Right lobe of liver (tissue), 6 donors: ENCODE results near the gene CHKA. TPM values are rescaled to one million over a fixed set of nuclear protein-coding genes. Genes with fewer than 3 reads are reported as not detected.

ENCODE experiments used
- ATAC-seq, 4 donors: fragments of 200-7000 bp; cut with Tn5 transposase; one replicate each; pipeline ENCODE4 v1.9.1; 2020; ENCODE audit warnings: mild to moderate bottlenecking in 4 of 4, moderate library complexity in 4 of 4
- DNase-seq, 3 donors: peaks; one replicate each; pipeline ENCODE4 v3.0.0-alpha.2; 2020
- H3K27ac ChIP-seq, 3 donors: fragments of 200-600 bp; one replicate each; pipeline ENCODE4 v1.8.0; 2022
- H3K27me3 ChIP-seq, 2 donors: fragments of 200-600 bp; one replicate each; pipeline ENCODE4 v1.8.0; 2022
- H3K36me3 ChIP-seq, 4 donors: fragments of 200-600 bp; sonication (generic) in 1 of 4; one replicate each; pipeline versions ENCODE4 v1.5.1 to v1.8.0; 2017 to 2022; ENCODE audit warnings: control low read depth in 1 of 4
- H3K4me1 ChIP-seq, 4 donors: fragments of 200-600 bp; sonication (generic) in 1 of 4; one replicate each; pipeline versions ENCODE4 v1.5.1 to v1.8.0; 2017 to 2022; ENCODE audit warnings: control low read depth in 1 of 4
- H3K4me3 ChIP-seq, 3 donors: fragments of 200-600 bp; one replicate each; pipeline ENCODE4 v1.8.0; 2022
- H3K9me3 ChIP-seq, 4 donors: fragments of 200-600 bp; sonication (generic) in 1 of 4; one replicate each; pipeline versions ENCODE4 v1.5.1 to v1.8.0; 2017 to 2022; ENCODE audit warnings: control low read depth in 1 of 4
- CTCF ChIP-seq, 4 donors: fragments of 200-600 bp in 3 of 4; fragments of 450-650 bp in 1 of 4; IDR thresholded peaks; one replicate each; pipeline versions ENCODE4 v1.5.1 to v1.8.0; 2016 to 2022; ENCODE audit warnings: antibody characterized with exemption in 4 of 4, mild to moderate bottlenecking in 2 of 4
- POLR2A ChIP-seq: fragments of 450-650 bp; IDR thresholded peaks from one replicate; pipeline ENCODE4 v1.6.1; 2017; ENCODE audit warnings: antibody characterized with exemption, mild to moderate bottlenecking
- WGBS: methylation state at CpG from one replicate; pipeline ENCODE4 v1.1.6; 2018; ENCODE audit warnings: low coverage, low lambda C conversion rate; ENCODE audit not compliant: insufficient coverage; ENCODE audit errors: missing lambda C conversion rate; 5-methylcytosine and 5-hydroxymethylcytosine counted together
- intact Hi-C, 2 donors: fragments of 100-400 bp; cut with DNase I; formaldehyde crosslinking; loops; one replicate each; pipeline versions ENCODE4 v1.11.2 to v1.14.1; 2022
- total RNA-seq, 6 experiments: library from RNA; depleted of rRNA in 2 of 6; stranded (reverse); fragments of >200 nt in 2 of 6; fragmentation: NEBNext Ultra II Directional in 3 of 6; extraction: Animal tissue kit (Norgen Biotek cat#: 25700) in 3 of 6; gene quantifications; one replicate each; pipeline versions ENCODE4 v1.1.0 to v1.2.4, GENCODE V29; 2016 to 2023
- donor health status: DM: no; HTN: yes; CAD: no.
- donor health status: DM: no; HTN: no; CAD: no.
- donor health status: DM: no; HTN: no; CAD: no.
- donor health status: DM: no; HTN: yes; CAD: no.
- donor health status: DM: no; HTN: yes; CAD: no.

The CHKA gene
- total RNA-seq, 6 experiments from 2014 or later, result 15.1 to 35.8 (median 28.5) TPM

- ATAC-seq (no peak), DNase-seq (no peak)
These were observed 76.9 kb downstream of the CHKA start for GRCh38 chr11:68044145-68044813.

GRCh38 chr11:68043349-68044144 is 77.6 kb downstream of the CHKA start:
- 80% methylated on average over 1 of the region's 36 CpGs for WGBS
- no peak for TF ChIP-seq POLR2A
- TF ChIP-seq CTCF (IDR thresholded peaks at IDR 0.05), result no peak
- H3K4me3 ChIP-seq, result no peak overlapping the region
- H3K27ac ChIP-seq, result no peak overlapping the region
- H3K27me3 ChIP-seq, result no peaks in the 10 kb centered on the region
- H3K4me1 ChIP-seq, result peaks cover 0 to 16% (median under 1%) of the 10 kb centered on the region in 4 donors
- H3K36me3 ChIP-seq, result peaks cover 0 to under 1% (median 0%) of the 10 kb centered on the region in 4 donors
- intact Hi-C loops, result no loop called here
- no peak for ATAC-seq
- peak in 1 of 3 donors; percentile 25 for DNase-seq
- H3K9me3 ChIP-seq, result no peaks in the 10 kb centered on the region

More at GRCh38 chr11:68044145-68044813, 76.9 kb downstream of the CHKA start:
- intact Hi-C loops, result no loop called here
- no peaks in the 10 kb centered on the region for H3K9me3 ChIP-seq
- no peak overlapping the region for H3K27ac ChIP-seq
- H3K27me3 ChIP-seq, result no peaks in the 10 kb centered on the region
- TF ChIP-seq POLR2A (no peak), CTCF (IDR thresholded peaks at IDR 0.05) (no peak)
- peaks cover 0 to 11% (median 0%) of the 10 kb centered on the region in 4 donors for H3K4me1 ChIP-seq
- H3K4me3 ChIP-seq, result no peak overlapping the region
- peaks cover 0 to 2% (median 0%) of the 10 kb centered on the region in 4 donors for H3K36me3 ChIP-seq
- no CpG with 5 or more reads among the region's 24 CpGs for WGBS

GRCh38 chr11:68043029-68043348 is 78.2 kb downstream of the CHKA start:
- no peak overlapping the region for H3K4me3 ChIP-seq
- intact Hi-C loops, result no loop called here
- H3K27ac ChIP-seq, result no peak overlapping the region
- ATAC-seq, result no peak
- 60% methylated on average over 1 of the region's 8 CpGs for WGBS
- no peak for DNase-seq
- peaks cover 0 to 21% (median 3%) of the 10 kb centered on the region in 4 donors for H3K4me1 ChIP-seq
- no peaks in the 10 kb centered on the region for H3K36me3 ChIP-seq
- no peaks in the 10 kb centered on the region for H3K9me3 ChIP-seq
- no peaks in the 10 kb centered on the region for H3K27me3 ChIP-seq
- TF ChIP-seq CTCF (IDR thresholded peaks at IDR 0.05), result no peak
- no peak for TF ChIP-seq POLR2A

GRCh38 chr11:68042219-68043028 is 78.8 kb downstream of the CHKA start:
- H3K36me3 ChIP-seq, result no peaks in the 10 kb centered on the region
- H3K27me3 ChIP-seq, result no peaks in the 10 kb centered on the region
- H3K4me1 ChIP-seq, result peaks cover 0 to 27% (median 6%) of the 10 kb centered on the region in 4 donors
- H3K4me3 ChIP-seq, result no peak overlapping the region
- ATAC-seq (no peak), DNase-seq (peak in 1 of 3 donors; percentile 43)
- no peak for TF ChIP-seq POLR2A
- TF ChIP-seq CTCF (IDR thresholded peaks at IDR 0.05), result no peak
- no peak overlapping the region for H3K27ac ChIP-seq
- intact Hi-C loops, result no loop called here
- 60% methylated on average over 1 of the region's 27 CpGs for WGBS
- no peaks in the 10 kb centered on the region for H3K9me3 ChIP-seq
